CMK (cell line): Measurements from ENCODE around the gene EMP2.
"Not testable (repeated sequence)": the region's sequence is repeated elsewhere in the genome, so short reads cannot be mapped to it uniquely, and the experiment has no call there.

ENCODE experiments used
- DNase-seq: peaks from one replicate; pipeline ENCODE4 v3.0.0-alpha.2; 2010; ENCODE audit warnings: low read depth

Gene EMP2

DNA sequence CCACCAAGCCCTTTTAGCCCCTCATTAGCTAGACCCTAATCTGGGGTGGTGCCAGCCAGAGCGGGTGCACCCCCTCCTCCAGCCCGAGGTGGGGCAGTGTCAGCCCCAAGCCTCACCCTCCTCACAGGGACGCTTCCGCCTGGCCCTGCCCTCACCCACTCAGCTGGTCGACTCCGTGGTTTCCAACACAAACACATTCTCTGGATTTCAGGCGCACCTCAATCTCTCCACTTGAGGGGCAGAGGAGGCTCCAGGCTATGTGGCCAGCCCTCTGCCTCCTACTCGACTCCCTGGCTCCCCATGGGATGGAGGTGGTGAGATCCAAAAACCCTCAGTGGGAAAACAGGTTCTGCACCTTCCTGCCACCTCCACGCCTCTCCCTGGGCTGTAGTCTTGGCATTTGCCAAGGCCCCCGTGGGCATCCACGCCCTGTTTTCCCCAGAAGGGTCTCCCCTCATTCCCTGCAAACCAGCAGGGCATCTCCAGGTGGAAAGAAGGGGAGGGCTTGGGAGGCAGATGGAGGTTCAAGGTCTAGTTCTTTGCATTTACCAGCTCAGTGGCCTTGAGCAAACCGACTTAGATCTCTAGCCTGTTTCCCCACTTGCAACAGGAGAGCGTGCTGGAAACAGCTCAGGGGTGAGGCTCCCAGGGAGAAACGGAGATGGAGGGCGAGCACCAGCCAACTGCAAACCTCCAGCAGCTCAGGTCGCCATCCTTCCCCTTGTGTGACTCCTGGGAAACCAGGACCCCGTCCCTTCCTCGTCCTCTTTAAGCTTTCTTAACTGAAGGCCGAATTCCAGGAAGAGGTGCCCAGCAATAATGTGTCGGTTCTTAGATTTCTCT, 1.7 kb downstream of the EMP2 start:
- DNase-seq = no peak

DNA sequence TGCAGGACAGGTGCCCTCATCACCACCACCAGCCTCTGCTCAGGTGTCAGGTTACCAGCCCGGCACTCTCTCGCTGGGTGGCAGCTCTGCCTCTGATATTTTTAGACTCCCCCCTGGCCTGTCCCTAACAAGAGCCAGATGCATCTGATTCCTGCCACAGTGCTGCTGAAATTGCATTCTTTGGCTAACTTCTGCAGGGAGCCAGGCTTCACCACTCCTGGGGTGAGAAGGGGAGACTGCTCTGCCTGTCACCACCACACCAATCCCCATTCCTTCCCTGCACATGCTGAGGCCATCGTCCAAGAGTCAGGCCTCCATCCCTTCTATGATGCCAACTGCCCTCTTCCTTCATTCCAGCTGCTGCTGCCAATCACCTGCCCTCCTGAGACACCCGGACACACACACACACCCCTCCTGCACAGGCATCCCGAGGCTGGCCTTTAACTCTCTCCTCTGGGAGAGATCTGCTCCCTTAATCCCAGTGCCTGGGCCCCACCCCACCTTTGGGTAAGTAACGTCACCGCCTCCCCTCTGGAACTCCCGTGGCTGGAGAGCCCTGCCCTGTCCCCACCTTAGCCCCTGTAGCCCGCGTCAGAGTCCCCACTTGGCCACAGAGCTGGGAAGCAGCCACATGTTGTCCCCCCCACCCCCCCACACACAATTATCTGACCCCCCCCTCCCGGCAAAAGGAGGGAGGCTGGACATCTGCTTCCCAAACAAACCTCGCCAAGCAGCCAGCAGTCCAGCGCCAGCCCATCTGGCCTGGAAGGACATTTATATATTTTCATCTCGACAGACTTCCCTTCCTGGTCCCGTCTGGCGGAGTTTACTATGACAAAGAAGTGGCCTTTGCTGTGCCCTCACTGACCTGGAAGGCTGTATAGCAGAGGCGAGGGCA, 2.8 kb downstream of the EMP2 start:
- no peak for DNase-seq

DNA sequence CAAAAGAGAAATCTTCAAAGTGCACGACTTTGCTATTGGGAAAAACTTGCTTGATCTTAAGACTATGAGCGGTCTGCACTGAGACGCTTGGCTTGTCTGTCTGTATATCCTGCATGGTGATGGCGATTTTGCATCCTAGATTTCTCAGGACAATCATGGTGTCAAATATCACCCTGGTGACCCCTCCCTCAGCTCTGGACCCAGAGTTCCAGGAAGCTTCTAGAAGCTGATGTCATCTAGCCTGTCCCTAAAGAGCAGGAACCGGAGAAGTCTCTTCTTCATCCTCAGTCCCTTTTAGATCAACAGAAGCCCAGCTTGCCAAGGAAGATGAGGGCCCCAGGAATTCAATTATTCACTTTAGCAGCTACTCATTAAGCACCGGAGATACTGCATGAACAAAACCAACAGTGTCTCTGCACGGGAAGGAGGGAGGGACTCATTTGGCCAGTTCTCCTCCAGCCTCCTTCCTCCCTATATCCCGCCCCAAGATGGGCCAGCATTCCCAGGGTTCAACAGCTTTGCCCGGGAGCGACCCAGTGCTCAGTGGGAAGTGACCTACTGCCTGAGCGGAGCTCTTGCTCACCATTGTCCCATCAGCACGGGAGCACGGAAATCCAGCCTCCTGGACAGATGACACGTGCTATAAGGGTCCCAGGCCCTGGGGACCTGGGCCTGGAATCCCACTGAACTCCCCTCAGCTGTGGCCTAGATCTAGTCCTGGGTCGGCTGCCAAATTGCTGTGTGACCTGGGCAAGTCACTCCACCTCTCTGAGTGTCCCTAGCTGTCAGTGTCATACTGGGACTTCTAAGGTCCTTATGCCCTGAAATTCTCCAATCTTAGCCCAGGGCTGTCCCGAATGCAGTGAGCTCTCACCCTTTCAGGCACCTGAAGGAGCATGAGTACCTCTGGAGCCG, 3.8 kb downstream of the EMP2 start:
- DNase-seq = no peak

DNA sequence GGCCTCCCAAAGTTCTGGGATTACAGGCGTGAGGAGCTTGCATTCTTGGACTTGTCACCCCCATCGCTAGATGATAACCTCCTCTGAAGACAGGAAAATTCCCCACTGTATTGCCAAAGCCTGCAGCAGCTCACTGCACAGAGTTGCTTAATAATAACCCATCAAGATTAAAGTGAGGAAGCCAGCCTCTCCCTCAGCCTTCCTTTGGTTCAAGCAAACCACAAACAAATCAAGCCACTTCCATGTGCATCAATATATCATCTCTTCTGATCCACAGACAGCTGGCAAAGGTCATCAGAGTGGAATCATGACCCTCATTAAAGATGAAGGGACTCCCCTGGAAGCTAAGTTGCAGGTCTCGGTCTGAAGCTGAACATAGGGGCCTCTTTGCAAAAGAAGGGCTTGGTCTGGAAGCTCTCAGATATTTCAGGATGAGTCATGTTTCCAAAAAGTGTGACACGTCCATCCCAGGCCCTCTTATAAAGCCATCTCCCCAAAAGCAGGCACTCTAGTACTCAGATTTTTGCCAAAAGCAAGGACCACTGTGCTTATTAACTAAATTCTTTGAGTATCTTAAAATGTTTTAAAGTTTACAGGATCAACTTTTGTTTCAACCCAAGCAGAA, 4.8 kb downstream of the EMP2 start:
- no peak for DNase-seq

DNA sequence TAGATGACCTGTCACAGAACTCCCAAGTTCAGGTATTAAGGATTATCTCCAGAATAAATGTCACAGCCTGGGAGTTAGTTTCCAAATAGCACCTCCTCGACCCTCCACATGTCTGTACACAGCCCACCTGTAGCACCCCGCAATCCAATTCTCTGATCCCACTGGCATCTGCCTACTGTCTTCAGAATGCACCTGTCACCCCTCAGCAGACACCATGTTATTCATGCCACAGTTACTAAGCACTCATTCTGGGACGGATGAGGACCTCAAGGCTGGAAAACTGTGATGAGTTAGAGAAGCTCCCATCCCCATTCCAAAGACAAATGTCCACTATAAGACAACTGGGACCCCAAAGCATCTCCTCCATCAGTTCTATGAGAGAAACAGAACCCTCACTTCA, 7.8 kb downstream of the EMP2 start:
- no peak for DNase-seq

DNA sequence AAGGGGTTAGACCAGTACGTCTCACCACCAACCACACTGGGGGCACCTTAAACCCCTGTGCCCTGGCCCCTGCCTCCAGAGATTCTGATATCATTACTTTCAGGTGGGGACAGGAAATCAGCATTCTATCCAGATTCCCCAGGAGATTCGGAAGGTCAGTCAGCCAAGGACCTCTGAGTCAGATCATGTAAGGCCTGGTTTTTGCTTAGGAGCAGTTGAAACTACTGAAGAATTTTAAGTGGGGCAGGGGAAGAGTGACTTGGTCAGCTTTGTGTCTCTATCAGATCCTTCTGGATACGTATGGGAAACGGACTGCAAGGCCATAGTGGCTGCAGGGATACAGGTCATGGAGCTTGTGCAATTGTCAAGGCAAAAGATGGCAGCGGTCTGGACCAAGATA, 9.0 kb downstream of the EMP2 start:
- DNase-seq = no peak

DNA sequence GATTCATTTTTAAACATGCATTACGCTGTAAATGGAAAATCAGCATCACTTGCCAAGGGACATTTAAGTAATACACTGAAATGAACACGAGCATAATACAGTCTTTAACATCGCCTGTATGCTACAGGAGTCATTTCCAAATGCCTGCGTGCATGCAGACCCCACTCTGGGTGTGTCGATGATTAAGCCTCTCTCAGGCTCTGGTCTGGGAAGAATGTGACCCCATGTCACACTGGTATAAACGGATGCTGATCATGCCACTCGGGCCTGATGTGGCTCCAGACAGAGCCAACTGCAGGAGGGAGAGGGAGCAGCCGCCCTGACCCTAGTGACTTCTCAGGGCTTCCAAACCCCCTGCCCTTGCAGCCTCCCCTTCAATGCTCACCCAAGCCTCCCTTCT, 10.8 kb downstream of the EMP2 start:
- DNase-seq = no peak

DNA sequence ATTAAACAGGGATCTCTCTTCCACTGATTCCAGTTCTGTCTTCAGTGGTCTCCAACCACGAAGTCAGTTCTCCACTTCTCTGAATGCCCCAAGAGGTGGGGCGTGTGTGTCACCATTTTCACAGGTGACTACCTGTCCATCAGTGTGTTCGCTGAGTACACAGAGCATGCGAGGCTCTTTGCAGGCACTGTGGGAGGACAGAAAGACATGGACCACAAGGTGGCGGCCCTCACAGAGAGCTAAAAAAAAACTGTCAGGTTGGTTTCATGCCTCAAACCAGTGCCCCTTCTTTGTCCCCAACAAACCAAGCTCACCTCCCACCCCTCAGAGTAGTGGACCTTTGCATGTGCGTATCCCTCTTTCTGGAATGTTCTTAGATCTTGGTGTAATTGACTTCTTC, 13.8 kb downstream of the EMP2 start:
- DNase-seq = no peak

DNA sequence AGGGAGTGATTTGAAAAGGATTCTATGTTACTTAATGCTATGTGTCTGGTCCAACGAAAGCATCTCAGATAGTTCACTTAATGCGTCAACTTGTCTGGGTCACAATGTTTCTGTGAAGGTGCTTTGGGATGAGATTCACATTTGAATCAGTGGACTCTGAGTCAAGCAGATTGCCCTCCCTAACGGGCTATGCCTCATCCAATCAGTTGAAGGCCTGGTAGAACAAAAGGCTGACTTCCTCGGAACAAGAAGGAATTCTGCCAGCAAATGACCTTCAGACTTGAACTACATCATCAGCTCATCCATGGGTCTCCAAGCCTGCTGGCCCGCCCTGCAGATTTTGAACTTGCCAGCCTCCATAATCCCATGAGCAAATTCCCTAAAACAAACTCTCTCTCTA, 15.2 kb downstream of the EMP2 start:
- no peak for DNase-seq

DNA sequence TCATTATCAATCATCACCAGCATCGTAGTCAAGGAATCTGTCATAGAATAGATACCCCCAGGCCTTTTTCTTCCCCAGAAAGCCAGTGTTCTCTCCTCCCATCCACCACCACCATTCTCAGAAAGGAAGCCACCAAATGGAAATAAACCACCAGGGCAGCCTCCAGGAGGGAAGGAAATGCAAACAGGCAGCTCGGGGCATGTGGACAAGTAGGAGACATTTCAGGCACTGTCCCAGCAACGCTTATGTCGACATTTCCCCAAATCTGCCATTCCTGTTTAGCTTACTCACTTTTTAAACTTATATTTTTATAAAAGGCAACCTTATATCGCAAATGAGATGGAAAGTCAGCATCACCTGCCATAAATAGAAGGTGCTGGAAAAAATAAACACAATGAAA, 15.8 kb downstream of the EMP2 start:
- no peak for DNase-seq

DNA sequence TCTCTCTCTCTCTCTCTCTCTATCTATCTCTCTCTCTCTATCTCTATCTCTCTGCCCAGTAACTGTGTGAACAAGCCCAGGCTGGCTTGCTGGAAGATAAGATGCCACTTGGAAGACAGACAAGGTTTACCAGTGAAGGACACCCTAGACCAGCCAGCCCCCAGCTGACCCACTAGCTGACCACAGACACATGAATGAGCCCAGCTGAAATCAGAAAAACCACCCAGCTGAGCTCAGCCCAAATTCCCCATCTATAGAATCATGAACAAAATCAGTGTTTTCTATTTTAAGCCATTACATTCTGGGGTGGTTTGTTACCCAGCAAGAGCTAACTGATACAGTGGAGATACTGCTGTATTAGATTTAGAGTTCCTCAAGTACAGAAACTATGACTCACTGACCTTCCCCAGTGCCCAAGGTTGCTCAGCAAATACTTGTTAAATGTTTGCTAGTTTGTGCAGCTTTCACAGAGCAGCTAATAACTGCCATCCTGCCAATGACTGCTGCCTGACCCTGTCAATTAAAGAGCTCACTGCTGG, 18.0 kb downstream of the EMP2 start:
- no peak for DNase-seq

DNA sequence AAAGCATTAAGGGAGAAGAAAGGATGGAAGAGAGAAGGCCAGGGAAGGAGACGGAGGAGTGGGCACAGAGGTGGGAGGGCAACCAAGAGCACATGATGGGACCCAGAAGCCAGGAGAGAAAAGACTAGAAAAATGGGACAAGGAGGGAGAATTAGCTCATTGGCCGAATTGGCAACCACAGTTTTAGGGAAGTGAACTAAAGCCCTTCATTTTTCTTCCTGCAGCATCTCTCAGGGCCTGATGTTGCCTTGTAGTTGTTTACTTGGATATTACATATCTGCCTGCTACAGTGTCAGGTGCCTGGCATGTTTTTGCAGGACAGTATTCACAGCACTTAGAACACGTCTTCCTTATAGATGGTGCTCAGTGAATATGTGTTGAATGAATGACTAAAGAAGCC, 19.0 kb downstream of the EMP2 start:
- DNase-seq = no peak

DNA sequence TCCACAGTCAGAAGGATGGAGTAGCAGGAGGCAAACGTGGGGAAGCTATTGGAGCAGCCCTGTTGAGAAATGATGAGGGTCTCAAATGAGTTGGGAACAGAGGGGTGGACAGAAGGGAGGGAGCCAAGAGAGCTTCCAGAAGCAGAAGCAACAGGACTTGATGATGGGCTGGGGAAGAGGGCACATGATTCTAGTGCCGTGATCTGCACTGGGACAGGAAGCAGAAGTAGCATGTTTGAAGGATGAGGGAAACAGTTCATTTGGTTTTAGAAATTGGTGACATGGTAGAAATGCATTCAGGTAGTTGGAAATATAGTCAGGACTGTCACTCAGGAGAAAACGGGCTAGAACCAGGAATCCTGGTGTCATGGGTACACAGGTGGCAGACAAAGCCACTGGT, 19.4 kb downstream of the EMP2 start:
- no peak for DNase-seq

DNA sequence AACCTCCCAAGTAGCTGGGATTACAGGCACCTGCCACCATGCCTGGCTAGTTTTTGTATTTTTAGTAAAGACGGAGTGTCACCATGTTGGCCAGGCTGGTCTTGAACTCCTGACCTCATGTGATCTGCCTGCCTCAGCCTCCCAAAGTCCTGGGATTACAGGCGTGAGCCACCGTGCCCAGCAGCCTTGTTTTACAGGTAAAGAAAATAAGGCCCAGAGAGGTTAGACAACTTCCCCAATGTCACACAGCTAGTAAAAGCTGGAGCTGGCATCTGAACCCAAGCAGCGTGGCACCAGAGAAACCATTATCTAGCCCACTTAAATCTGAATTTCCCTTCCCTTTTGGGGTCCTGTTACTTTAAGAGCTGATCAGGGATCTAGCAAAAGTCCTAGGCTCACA, 20.6 kb downstream of the EMP2 start:
- not testable (repeated sequence) for DNase-seq

DNA sequence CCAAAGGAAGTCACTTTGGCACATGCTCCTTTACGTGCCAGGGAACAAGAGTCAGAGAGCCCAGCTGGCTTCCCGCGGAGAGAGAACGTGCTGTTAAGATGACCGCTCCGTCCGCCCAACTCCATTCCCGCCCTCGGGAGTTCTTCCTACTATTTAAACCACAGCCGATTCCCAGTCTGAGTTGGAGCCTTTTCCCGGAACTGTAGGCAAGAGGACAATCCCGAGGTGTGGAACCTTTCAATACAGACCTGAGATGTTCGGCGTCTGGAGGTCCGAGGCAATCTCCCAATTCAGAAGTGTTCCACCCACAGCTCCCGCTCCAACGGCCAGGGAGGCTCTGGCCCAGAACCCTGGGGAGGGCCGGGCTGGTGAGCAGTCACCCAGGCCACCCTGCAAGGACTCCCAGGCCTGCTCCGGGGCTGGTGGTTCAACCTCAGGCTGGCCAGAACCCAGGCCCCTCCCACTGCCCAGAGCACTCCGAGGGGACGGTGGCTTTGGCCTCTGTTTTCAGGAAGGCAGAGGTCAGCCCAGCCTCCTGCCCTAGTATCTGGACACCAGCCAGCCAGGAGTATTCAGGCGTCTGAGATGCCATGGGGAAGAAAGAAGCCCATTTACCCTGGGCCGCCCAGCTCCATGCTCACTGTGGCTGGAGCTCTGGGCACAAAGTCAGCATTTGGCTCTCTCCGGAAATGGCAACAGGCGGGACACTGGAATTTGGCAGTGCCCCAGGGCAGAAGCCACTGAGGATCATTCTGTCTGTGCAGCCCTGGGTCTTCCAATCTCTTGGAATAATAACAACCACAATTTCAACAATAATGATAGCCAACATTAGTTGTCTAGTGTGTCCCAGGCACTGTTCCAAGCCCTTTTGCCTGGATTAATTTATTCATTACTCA, 21.4 kb downstream of the EMP2 start:
- DNase-seq = no peak

DNA sequence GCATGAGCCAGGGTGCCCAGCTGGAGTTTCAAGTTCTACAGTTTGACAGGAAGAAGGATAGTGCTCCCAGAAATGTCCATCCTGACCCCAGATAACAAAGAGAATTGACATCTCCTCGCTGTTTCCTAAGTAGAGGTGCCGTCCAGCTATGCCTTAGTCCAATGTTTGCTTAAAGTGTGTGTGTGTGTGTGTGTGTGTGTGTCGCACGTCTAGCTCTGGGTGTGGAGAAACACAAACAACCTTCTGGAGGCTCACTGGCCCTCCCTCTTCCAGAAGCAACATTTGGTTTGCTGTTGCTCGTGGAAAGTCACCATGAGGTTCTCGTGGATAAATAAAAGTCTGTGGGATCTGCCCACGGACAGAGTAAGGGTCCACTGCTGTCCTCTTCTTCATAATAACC, 22.1 kb downstream of the EMP2 start:
- no peak for DNase-seq

DNA sequence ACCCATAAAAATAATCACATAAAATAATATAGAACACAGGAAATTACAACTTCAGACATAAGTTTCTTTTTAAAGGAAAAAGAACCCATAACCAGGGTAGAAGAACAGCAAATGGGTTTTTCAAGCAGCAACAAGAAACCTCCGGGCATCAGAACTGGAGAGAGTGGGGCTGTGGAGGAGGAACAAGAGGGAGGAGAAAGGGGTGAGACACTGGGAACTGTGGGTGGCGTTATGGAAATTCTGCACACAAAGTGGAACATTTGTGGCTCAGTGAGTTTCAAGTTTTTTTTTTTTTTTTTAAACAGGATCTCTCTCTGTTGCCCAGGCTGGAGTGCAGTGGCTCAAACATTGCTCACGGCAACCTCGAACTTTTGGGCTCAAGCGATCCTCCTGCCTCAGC, 22.6 kb downstream of the EMP2 start:
- DNase-seq = no peak

DNA sequence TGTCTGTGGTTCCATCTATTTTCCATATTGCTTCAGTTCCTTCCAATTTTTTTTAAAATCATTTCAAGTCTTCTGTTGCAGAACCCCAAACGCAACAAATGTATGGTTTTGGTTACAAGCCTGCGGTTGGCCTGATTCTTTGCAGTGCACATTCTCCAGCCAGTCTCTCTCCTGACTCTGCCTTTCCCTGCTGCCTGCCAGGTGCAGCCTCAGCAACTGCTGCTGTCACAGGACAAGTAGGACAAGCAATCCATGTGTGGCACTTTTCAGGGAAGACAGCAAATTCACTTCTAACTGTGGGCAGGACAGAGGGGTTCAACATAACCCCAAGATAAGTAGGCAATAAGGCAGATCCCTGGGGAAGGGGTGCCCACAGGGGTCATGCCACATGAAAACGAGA, 24.2 kb downstream of the EMP2 start:
- no peak for DNase-seq

DNA sequence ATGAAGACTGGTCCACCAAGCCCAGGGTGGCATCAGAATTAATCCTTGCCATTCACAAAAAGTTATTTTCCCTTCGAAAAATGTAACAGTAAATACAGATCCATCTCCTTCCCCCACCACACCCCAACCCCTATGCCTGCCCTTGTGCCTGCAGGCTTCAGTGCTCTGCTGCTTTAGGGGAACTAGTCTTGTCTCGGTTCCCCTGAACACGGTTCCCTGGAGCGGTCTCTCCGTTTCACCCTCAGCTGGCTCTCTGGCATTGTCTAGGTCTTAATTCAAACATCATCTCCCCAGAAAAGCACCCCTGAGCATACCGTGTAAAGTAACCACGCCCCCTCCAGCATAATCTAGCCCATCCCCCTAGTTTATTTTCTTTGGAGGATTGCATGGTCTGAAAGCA, 25.8 kb downstream of the EMP2 start:
- no peak for DNase-seq

DNA sequence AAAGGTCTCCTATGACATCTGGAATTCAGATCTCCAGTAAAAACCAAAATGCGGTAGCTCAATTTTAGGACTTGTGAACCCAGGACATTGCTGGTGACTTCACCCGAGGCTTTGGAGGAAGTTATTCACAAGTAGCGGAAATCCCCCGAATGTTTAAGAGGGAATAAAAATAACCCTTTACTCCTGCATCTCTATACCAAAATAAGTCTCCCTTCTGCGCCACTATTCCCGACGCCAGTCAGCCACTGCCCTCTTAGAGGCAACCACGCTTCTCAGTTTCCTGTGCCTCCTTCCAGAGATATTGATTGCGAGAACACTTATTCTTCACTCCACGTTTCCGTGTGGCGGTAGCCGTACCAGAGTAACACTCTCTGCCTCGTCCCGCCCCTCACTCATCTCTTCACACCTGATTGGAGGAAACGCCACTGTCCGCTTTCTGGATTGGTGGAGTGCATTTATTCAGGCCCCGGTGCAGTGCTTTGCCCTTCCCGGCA, 27.4 kb downstream of the EMP2 start:
- DNase-seq = no peak
